ENCODE data around the gene OGDHL.

DNA sequence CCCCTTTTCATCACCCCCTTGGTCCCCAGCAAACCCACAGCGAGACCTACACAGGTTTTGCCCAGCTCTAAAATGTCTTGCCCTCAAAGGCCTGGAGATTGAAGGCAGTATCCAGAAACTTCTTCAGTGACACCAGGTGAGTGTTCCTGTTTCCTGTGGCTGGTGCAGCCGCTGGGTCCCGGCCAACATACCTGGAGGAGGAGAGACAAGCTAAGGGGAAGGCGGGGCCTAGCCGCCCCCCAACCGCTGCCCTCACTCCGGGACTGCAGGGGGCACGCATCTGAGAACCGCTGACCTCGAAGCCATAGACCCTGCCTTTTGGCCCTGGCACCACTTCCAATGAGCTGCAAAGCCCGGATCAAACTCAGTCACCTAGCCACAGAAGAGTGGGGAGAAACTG is 27.0 kb downstream of the OGDHL start:
- TF ChIP-seq NFE2L1 (CRISPR knock-in tag; IDR thresholded peaks at IDR 0.05; ENCODE audit: borderline replicate concordance) (no peak), ZNF333 (CRISPR knock-in tag; IDR thresholded peaks at IDR 0.05; ENCODE audit: borderline replicate concordance) (no peak), ZNF234 (CRISPR knock-in tag; conservative IDR thresholded peaks at IDR 0.05) (no peak), POLR2G (IDR thresholded peaks at IDR 0.05; ENCODE audit: low read depth, low read length) (no peak), ZNF274 (CRISPR knock-in tag; IDR thresholded peaks at IDR 0.05) (no peak), IKZF1 (IDR thresholded peaks at IDR 0.05) (no peak), PAX8 (CRISPR knock-in tag; IDR thresholded peaks at IDR 0.05; ENCODE audit: borderline replicate concordance) (no peak), YY1 (IDR thresholded peaks at IDR 0.05; ENCODE audit: insufficient read depth, insufficient replicate concordance, low read depth, low read length) (no peak), POLR2AphosphoS5 (IDR thresholded peaks at IDR 0.05; ENCODE audit: low read depth, low read length) (no peak)
- TF ChIP-seq, protein P1, sequence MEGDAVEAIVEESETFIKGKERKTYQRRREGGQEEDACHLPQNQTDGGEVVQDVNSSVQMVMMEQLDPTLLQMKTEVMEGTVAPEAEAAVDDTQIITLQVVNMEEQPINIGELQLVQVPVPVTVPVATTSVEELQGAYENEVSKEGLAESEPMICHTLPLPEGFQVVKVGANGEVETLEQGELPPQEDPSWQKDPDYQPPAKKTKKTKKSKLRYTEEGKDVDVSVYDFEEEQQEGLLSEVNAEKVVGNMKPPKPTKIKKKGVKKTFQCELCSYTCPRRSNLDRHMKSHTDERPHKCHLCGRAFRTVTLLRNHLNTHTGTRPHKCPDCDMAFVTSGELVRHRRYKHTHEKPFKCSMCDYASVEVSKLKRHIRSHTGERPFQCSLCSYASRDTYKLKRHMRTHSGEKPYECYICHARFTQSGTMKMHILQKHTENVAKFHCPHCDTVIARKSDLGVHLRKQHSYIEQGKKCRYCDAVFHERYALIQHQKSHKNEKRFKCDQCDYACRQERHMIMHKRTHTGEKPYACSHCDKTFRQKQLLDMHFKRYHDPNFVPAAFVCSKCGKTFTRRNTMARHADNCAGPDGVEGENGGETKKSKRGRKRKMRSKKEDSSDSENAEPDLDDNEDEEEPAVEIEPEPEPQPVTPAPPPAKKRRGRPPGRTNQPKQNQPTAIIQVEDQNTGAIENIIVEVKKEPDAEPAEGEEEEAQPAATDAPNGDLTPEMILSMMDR (CRISPR knock-in tag; IDR thresholded peaks at IDR 0.05) = no peak
- TF ChIP-seq, protein P2, sequence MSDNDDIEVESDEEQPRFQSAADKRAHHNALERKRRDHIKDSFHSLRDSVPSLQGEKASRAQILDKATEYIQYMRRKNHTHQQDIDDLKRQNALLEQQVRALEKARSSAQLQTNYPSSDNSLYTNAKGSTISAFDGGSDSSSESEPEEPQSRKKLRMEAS (IDR thresholded peaks at IDR 0.05) = no peak
- TF ChIP-seq, protein P3, sequence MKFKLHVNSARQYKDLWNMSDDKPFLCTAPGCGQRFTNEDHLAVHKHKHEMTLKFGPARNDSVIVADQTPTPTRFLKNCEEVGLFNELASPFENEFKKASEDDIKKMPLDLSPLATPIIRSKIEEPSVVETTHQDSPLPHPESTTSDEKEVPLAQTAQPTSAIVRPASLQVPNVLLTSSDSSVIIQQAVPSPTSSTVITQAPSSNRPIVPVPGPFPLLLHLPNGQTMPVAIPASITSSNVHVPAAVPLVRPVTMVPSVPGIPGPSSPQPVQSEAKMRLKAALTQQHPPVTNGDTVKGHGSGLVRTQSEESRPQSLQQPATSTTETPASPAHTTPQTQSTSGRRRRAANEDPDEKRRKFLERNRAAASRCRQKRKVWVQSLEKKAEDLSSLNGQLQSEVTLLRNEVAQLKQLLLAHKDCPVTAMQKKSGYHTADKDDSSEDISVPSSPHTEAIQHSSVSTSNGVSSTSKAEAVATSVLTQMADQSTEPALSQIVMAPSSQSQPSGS (CRISPR knock-in tag; IDR thresholded peaks at IDR 0.05) = no peak
